HepG2 (cell line): ENCODE measurements around the gene CDYL2.

Source experiments
- HNRNPK ChIP-seq: fragments of 200-400 bp; formaldehyde crosslinking; IDR thresholded peaks from 2 replicates; pipeline ENCODE4 v1.6.1; 2018; ENCODE audit warnings: low read length, low read depth, moderate library complexity, mild to moderate bottlenecking; ENCODE audit not compliant: poor library complexity, severe bottlenecking
- POLR2A ChIP-seq, 2 experiments: IDR thresholded peaks; 2 replicates each; pipeline ENCODE4 v1.6.1; 2011; ENCODE audit warnings: low read depth in 2 of 2, low read length in 2 of 2, mild to moderate bottlenecking in 1 of 2, moderate library complexity in 1 of 2; ENCODE audit not compliant: insufficient read depth in 1 of 2
- POLR2AphosphoS5 ChIP-seq: IDR thresholded peaks from 2 replicates; pipeline ENCODE4 v1.6.1; 2012; ENCODE audit warnings: low read depth, low read length
- SP2 ChIP-seq: sonication (generic); formaldehyde crosslinking; IDR thresholded peaks from 2 replicates; pipeline ENCODE4 v1.5.1; 2020; ENCODE audit warnings: mild to moderate bottlenecking, missing genetic modification reagents
- ZNF530 ChIP-seq: sonication (generic); formaldehyde crosslinking; IDR thresholded peaks from 2 replicates; pipeline ENCODE4 v1.5.0; 2020; ENCODE audit warnings: low read depth, mild to moderate bottlenecking, missing genetic modification reagents
- TF ChIP-seq, protein P1 (sequence below): IDR thresholded peaks from 2 replicates; pipeline ENCODE4 v1.6.1; 2012; ENCODE audit warnings: inconsistent platforms
- TF ChIP-seq, protein P2 (sequence below): sonication (generic); formaldehyde crosslinking; IDR thresholded peaks from 2 replicates; pipeline ENCODE4 v1.4.0; 2020; ENCODE audit warnings: mild to moderate bottlenecking, missing genetic modification reagents, borderline replicate concordance

DNA sequence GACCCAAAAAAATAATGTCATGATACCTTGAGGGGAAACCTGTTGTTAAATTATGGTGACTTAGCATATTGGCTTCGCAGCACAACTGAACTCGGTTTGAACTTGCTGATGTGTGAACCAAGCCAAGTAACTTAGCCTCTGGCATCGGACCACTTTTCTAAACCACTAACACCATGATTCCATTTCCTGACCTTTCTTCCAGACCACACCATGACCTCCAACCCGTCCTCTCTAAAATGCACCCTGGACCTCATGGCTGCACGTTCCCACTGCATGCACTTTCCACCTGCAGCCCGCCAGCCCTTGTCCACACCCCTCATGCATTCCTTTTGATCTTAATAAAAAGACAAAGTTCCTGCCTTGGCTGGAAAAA is 234.3 kb downstream of the CDYL2 start:
- no peak for TF ChIP-seq POLR2A (IDR thresholded peaks at IDR 0.05; ENCODE audit: insufficient read depth in 1 of 2, low read depth in 2 of 2, low read length in 2 of 2)
- TF ChIP-seq, protein P1, sequence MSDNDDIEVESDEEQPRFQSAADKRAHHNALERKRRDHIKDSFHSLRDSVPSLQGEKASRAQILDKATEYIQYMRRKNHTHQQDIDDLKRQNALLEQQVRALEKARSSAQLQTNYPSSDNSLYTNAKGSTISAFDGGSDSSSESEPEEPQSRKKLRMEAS, result no peak
- no peak for TF ChIP-seq HNRNPK
- no peak for TF ChIP-seq ZNF530
- TF ChIP-seq POLR2AphosphoS5, result no peak
- no peak for TF ChIP-seq SP2 (CRISPR knock-in tag)
- TF ChIP-seq, protein P2, sequence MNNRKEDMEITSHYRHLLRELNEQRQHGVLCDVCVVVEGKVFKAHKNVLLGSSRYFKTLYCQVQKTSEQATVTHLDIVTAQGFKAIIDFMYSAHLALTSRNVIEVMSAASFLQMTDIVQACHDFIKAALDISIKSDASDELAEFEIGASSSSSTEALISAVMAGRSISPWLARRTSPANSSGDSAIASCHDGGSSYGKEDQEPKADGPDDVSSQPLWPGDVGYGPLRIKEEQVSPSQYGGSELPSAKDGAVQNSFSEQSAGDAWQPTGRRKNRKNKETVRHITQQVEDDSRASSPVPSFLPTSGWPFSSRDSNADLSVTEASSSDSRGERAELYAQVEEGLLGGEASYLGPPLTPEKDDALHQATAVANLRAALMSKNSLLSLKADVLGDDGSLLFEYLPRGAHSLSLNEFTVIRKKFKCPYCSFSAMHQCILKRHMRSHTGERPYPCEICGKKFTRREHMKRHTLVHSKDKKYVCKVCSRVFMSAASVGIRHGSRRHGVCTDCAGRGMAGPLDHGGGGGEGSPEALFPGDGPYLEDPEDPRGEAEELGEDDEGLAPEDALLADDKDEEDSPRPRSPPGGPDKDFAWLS (CRISPR knock-in tag), result no peak
